ENCODE data around the gene JPH4. TPM values are rescaled to one million over a fixed set of nuclear protein-coding genes. Genes with fewer than 3 reads are reported as not detected.

Gene JPH4
- total RNA-seq, 1 experiment from 2014 or later: 6.8 TPM

GRCh38 chr14:23568600-23569331 is 9.8 kb downstream of the JPH4 start:
- Histone ChIP-seq H3K9me3 (ENCODE audit: control insufficient read depth, low read depth, low read length) (no peaks in the 10 kb centered on the region), H3K27me3 (ENCODE audit: insufficient read depth, low read length) (no peaks in the 10 kb centered on the region), H2AK5ac (ENCODE audit: insufficient read length, low read length) (no peak overlapping the region), H3K18ac (ENCODE audit: insufficient read length, low read depth, low read length) (no peak overlapping the region), H4K5ac (ENCODE audit: insufficient read length, low read depth, low read length) (no peak overlapping the region), H3K23me2 (ENCODE audit: insufficient read length, low read depth, low read length, poor library complexity, severe bottlenecking) (peaks cover 3% of the 10 kb centered on the region), H3K4me2 (ENCODE audit: insufficient read depth, insufficient read length, low read length) (no peak overlapping the region), H3K4ac (ENCODE audit: low read depth, low read length) (no peak overlapping the region), H2BK5ac (ENCODE audit: insufficient read length, low read length) (no peak overlapping the region), H3K56ac (ENCODE audit: insufficient read length, low read depth, low read length) (no peak overlapping the region), H3K23ac (ENCODE audit: insufficient read length, low read depth, low read length) (no peak overlapping the region), H2AFZ (ENCODE audit: low read length) (no peak overlapping the region), H3K79me2 (ENCODE audit: insufficient read depth, low read length) (no peaks in the 10 kb centered on the region), H2BK12ac (ENCODE audit: insufficient read length, low read depth, low read length) (no peak overlapping the region), H4K20me1 (ENCODE audit: control insufficient read depth, insufficient read depth, insufficient read length) (peaks cover 8% of the 10 kb centered on the region), H4K8ac (replicated peaks; ENCODE audit: insufficient read length, low read depth, low read length) (no peak overlapping the region), H3T11ph (ENCODE audit: low read length) (no peak overlapping the region), H2BK15ac (ENCODE audit: low read depth, low read length) (no peak overlapping the region), H3K9ac (ENCODE audit: extremely low read depth, insufficient read length, low read length) (no peak overlapping the region), H3K27ac (ENCODE audit: insufficient read length, low read depth, low read length) (no peak overlapping the region), H3K4me1 (ENCODE audit: insufficient read depth, low read length) (peaks cover 9% of the 10 kb centered on the region), H2BK120ac (ENCODE audit: low read depth, low read length, poor library complexity, severe bottlenecking) (no peak overlapping the region), H3K79me1 (ENCODE audit: insufficient read depth, low read depth, low read length, poor library complexity, severe bottlenecking) (no peaks in the 10 kb centered on the region), H4K91ac (ENCODE audit: insufficient read length, low read depth, low read length) (no peak overlapping the region), H2BK20ac (ENCODE audit: low read depth, low read length, poor library complexity, severe bottlenecking) (no peak overlapping the region), H3K14ac (ENCODE audit: insufficient read depth, low read length) (no peak overlapping the region)
- H3K9me3 Mint-ChIP-seq: no peaks in the 10 kb centered on the region
- peaks cover 42% of the 10 kb centered on the region in 2 experiments for H3K4me1 Mint-ChIP-seq
- H3K4me3 Mint-ChIP-seq: peak overlapping the region; percentile 33 to 95
- H3K27ac Mint-ChIP-seq: peak overlapping the region in 2 of 3 experiments; percentile 77 to 95; a peak in 4 of 7 replicates
- DNase-seq: peak; percentile 66
- H3K36me3 Mint-ChIP-seq (ENCODE audit: insufficient read depth in 1 of 3, low read depth in 3 of 3): peaks cover 22 to 45% (median 22%) of the 10 kb centered on the region in 3 experiments
- no CpG with 5 or more reads among the region's 6 CpGs for WGBS (ENCODE audit: extremely low coverage, insufficient read length, low lambda C conversion rate)
- peak; percentile 70 for TF ChIP-seq CTCF (conservative IDR thresholded peaks at IDR 0.05)
- H3K27me3 Mint-ChIP-seq (ENCODE audit: low read depth): peaks cover 16% of the 10 kb centered on the region

Measured in H9 (cell line).